Frontal cortex (tissue), 4 donors: ENCODE results near the gene TRH. TPM values are rescaled to one million over a fixed set of nuclear protein-coding genes. Genes with fewer than 3 reads are reported as not detected.

Experiments used
- DNase-seq, 2 donors: peaks; one replicate each; pipeline ENCODE4 v3.0.0; 2012; ENCODE audit warnings: low spot score in 2 of 2
- FAIRE-seq: peaks from 2 replicates; lab custom pipeline; 2012; peaks lifted over from hg19 to GRCh38; lab: Jason Lieb, UNC
- total RNA-seq: library from RNA; depleted of rRNA; stranded (reverse); fragments of >200 nt; gene quantifications from one replicate; pipeline ENCODE4 v1.2.3, GENCODE V29; 2014
- donor health status: control.
- donor health status: control.
- donor health status: control.

Gene TRH, protein sequence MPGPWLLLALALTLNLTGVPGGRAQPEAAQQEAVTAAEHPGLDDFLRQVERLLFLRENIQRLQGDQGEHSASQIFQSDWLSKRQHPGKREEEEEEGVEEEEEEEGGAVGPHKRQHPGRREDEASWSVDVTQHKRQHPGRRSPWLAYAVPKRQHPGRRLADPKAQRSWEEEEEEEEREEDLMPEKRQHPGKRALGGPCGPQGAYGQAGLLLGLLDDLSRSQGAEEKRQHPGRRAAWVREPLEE
- total RNA-seq: 4.1 TPM

- FAIRE-seq (no peak), DNase-seq (no peak)
These were observed at the start of gene TRH for GRCh38 chr3:129974564-129974832. Gene TRH (plus strand): TSS chr3:129974720. CDS start chr3:129975817, 1,097 bp downstream.

GRCh38 chr3:129927072-129927471 lies 47.4 kb upstream of the TRH start:
- FAIRE-seq: no peak

DNA sequence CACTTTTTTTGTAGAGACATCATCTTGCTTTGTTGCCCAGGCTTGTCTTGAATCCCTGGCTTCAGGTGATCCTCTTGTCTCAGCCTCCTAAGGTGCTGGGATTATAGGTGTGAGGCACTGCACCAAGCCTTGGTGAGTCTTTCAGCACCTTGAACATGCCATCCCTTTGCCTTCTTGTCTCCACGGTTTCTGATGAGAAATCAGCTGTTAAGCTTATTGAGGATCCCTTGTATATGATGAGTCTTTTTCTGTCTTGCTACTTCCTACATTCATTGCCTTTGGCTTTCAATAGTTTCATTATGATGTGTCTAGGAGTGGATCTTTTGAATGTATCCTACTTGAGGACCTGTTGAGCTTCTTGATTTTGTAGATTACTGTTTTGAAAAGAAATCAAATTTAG lies 45.1 kb upstream of the TRH start:
- DNase-seq (no peak), FAIRE-seq (no peak)

More at GRCh38 chr3:129927072-129927471, 47.4 kb upstream of the TRH start:
- DNase-seq: no peak

GRCh38 chr3:129933471-129933870 lies 41.0 kb upstream of the TRH start:
- FAIRE-seq (no peak), DNase-seq (no peak)

GRCh38 chr3:129934234-129935123 lies 40.0 kb upstream of the TRH start:
- FAIRE-seq: no peak
- peak; percentile 12 to 37 for DNase-seq

DNA sequence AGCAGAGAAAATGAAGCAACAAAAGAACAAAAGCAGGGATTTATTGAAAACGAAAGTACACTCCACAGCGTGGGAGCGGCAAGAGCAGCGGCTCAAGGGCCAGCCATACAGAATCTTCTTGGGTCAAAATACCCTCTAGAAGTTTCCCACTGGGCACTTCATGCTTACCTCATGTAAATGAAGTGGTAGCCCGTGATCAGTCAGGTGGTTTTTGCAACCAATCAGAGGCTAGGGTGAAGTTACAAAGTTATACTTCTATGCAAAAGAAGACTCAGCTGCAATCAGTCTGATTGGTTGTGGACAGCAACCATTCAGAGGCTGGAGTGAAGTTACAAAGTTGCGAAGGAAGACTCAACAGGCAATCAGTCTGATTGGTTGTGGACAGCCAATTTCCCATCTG lies 37.8 kb upstream of the TRH start:
- FAIRE-seq (no peak), DNase-seq (peak in 1 of 2 donors; percentile 14)

GRCh38 chr3:129937717-129938116 lies 36.8 kb upstream of the TRH start:
- FAIRE-seq (no peak), DNase-seq (no peak)

DNA sequence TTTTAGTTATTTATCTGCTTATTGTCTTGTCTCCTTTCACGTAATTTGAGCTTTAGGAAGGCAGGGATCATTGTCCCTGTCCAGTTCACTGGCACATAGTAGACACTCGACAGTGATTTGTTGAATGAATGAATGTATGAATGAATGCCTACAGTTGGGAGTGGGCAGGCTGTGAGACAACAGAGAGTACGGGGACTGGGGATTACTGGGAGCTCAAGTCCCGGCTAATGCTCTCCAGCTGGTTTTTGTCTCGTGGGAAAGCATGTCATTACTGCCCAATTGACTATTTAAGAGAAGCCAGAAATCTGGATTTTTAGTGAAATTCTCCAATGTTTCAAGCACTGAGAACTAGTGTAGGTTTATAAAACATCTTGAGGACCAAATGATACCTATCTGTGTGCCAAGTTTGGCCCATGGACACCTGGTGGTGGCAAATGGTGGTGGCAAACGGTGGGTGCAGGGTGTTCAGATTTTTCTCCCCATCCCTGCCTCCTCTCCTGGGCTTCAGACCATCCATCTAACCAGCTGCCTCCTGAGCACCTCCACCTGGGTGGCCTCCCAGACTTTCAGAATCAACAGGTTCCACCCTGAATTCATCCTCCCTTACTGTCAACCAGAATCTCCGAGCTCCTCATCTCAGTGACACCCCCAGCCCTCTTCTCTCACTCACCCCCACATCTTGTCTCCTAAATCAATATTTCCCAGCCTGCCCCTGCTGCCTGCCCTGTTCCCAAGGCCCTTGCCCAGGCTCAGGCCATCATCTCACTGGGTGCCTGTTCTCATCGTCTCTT lies 36.2 kb upstream of the TRH start:
- DNase-seq (no peak), FAIRE-seq (no peak)

DNA sequence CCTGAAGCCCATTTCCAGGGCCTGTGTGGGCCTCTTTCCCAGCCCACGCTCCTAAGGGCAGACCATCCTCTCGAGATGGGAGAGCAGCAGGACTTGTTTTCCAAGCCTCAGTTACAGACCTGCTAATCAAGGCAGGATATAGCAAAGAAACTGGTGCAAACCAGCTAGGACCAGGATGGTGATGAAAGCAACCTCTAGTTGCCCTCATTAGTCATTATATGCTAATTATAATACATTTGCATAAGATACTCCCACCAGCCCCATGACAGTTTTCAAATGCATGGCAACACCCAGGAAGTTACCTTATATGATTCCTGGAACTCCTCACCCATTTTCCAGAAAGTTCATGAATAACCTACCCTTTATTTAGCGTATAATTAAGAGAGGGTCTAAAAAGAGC lies 34.4 kb upstream of the TRH start:
- no peak for DNase-seq
- no peak for FAIRE-seq

DNA sequence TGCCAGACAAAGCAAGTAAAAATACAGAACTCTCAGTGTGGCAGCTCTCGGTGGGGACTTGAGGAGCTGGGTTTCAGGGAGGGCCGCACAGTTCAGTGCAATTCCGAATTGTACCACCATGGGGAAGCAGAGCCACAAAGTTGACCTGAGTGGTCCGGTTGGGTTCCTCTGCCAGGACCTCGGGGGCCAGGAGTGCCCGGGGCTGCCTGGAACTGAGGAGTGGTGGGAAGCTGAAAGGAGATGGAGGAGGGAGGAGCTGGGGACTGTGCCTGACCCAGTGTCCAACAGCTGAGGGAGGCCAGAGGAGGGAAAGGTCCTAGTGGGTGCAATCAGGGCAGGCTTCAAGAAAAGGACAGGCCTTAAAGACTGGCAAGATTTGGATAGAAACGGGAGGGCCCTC lies 32.2 kb upstream of the TRH start:
- DNase-seq (peak; percentile 53 to 75), FAIRE-seq (no peak)

GRCh38 chr3:129943020-129943419 lies 31.5 kb upstream of the TRH start:
- FAIRE-seq (no peak), DNase-seq (no peak)

- FAIRE-seq (no peak), DNase-seq (no peak)
These were observed 29.8 kb upstream of the TRH start for GRCh38 chr3:129944709-129945108.

DNA sequence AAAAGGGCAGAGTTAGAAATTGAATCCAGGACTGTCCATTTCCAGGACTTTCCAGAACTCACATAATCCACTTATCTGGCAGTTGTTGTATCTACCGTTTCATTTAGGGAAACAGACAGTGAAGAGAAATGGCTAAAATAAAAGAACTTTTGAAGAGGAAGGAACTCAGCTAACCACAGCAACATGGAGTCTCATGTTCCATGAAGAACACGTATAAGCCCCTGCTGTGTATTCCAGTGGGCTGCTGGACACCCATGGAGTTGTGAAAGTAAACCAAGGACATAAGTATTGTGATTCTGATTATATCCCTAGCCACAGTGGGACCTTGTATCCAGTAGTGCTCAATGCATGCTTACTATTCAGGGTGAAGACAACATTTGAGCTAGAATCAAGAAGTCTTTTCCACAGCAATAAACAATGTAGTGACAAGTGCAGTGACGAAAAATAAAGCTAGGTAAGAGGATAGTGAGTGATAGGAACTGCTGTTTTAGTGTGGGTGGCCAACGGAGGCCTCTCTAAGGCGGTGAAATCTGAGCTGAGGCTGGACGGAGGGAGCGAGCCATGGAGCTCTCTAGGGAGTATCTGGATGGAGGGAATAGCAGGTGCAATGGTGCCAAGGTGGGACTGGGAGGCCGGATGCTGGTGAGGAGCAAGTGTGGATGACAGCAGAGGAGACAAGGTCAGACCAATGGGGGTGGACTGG lies 26.8 kb upstream of the TRH start:
- DNase-seq (no peak), FAIRE-seq (no peak)

DNA sequence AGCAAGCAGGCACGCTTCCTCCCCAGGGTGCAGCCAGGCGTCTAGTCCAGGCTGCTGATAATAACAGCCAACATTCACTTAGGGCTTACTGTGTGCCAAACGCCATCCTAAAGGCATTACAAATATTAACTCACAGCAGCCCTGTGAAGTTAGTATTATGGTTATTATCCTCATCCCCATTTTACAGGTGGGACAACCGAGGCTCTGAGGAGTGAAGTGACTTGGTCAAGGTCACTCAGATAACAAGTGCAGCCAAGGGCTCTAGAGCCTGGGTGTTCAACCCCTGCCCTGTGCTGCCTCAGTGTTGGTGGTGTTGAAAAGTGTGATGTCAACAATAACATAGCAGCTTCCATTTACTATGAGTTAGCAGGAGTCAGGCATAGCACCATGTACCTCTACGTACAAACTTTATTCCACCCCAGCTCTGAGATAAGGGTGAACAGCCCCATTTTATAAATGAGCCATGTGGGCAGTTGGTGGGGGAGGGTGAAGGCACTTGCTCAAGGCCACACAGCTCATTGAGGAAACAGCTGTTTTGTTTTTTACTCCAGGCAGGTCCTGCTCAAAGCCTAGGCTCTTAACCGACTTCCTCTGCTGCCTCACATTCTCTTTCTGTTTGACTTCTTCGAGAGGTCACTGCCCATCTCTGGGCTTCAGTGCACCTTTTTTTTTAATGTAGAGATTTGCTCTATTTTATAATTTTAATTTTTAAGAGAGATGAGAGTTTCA lies 24.0 kb upstream of the TRH start:
- DNase-seq (no peak), FAIRE-seq (no peak)

DNA sequence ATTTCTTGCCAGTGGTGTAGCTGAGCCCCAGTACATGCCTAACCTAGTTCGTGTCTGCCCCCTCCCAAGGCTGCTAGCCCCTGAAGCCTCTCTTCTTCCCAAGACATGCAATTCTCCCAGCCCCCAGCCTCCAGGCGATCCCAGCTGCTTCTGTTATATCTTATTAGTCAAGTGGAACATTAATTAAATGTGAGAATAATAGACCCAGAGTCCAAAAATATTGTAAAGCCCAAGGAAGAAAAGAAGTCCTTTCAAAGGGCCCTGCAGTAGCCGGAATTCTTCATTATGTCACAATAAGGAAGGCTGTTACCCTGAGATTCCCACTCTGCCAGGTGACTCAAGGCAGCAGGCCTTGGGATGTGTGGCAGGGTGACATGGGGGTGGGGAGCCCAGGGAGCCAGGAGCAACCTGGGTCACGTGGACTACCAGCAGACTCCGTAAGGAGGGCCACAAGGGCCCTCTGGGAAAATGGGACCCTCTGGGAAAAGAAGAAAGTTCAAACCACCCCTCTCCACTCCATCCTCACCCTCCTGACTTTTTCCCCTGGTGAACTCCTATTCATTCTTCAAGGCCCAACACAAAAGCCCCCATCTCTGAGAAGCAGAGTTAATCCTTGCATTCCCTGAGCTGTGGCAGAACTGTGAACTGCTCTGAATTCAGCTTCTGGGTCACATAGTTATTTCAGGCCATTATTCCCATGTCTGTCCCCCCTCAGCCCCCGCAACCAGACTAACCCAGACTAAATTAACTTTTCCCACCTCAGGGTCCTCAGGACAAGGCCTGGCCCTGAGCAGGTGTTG lies 21.8 kb upstream of the TRH start:
- DNase-seq (no peak), FAIRE-seq (no peak)

- no peak for DNase-seq
- no peak for FAIRE-seq
These were observed 20.9 kb upstream of the TRH start for GRCh38 chr3:129953621-129954020.

DNA sequence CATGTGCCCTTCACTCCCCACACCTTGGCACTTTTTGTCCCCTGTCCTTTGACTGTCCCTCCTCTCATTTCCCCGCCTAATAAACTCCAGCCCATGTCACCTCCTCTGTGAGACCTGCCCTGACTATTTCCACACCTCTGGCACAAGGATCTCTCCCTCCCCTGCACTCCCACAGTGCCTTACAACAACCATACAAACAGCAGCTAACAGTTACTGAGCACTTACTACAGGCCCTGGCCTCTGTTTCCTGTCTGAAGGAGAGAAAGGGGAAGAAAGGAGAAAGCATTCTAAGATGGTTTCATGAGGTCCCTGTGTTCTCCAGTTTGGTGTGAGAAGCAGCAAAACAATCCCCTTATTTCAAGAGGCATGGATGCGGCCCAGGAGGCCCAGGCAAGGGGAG lies 20.0 kb upstream of the TRH start:
- no peak for FAIRE-seq
- no peak for DNase-seq

- FAIRE-seq (no peak), DNase-seq (no peak)
These were observed 17.6 kb upstream of the TRH start for GRCh38 chr3:129956936-129957335.

DNA sequence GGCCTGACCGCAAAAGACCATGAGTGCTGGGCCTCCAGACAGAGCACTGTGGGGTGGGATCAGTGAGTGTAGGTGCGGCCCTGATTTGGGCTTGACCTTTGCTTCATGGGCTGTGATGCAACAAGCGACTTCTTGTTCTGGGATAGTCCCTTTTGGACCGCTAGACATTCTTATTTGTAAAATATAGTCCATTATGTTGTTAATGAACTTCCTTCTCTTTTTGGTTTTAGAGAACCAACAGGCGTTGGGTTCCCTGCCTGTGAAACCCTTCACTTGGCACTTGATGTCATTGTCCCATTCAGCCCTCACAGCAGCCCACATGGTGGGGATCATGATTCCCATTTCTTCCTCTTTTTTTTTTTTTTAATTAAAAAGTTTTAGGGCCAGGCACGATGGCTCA lies 15.8 kb upstream of the TRH start:
- FAIRE-seq (no peak), DNase-seq (no peak)
